ENCODE data around the gene PGC.

PGC gene

GRCh38 chr6:41730531-41731436 is 16.4 kb downstream of the PGC start:
- peak; percentile 27 for DNase-seq (ENCODE audit: low spot score)

- no peak for DNase-seq (ENCODE audit: low spot score)
Measured at GRCh38 chr6:41729624-41730023, 17.6 kb downstream of the PGC start.

- DNase-seq (ENCODE audit: low spot score): no peak
Measured at GRCh38 chr6:41728954-41729353, 18.2 kb downstream of the PGC start.

GRCh38 chr6:41728073-41728936 is 18.9 kb downstream of the PGC start:
- DNase-seq (ENCODE audit: low spot score): no peak

- DNase-seq (ENCODE audit: low spot score): no peak
Measured at GRCh38 chr6:41727705-41728072, 19.5 kb downstream of the PGC start.

- no peak for DNase-seq (ENCODE audit: low spot score)
Measured at GRCh38 chr6:41726876-41727275, 20.3 kb downstream of the PGC start.

GRCh38 chr6:41724586-41725501 is 22.4 kb downstream of the PGC start:
- DNase-seq (ENCODE audit: low spot score): no peak

GRCh38 chr6:41724228-41724580 is 23.0 kb downstream of the PGC start:
- no peak for DNase-seq (ENCODE audit: low spot score)

- DNase-seq (ENCODE audit: low spot score): no peak
Measured at GRCh38 chr6:41723530-41724227, 23.5 kb downstream of the PGC start.

GRCh38 chr6:41722969-41723529 is 24.1 kb downstream of the PGC start:
- no peak for DNase-seq (ENCODE audit: low spot score)

GRCh38 chr6:41721414-41721813 is 25.8 kb downstream of the PGC start:
- DNase-seq (ENCODE audit: low spot score): no peak

- no peak for DNase-seq (ENCODE audit: low spot score)
Measured at GRCh38 chr6:41720783-41721182, 26.4 kb downstream of the PGC start.

GRCh38 chr6:41720262-41720620 is 27.0 kb downstream of the PGC start:
- DNase-seq (ENCODE audit: low spot score): no peak

- no peak for DNase-seq (ENCODE audit: low spot score)
Measured at GRCh38 chr6:41719436-41720261, 27.5 kb downstream of the PGC start.

GRCh38 chr6:41718828-41719227 is 28.4 kb downstream of the PGC start:
- DNase-seq (ENCODE audit: low spot score): no peak

- no peak for DNase-seq (ENCODE audit: low spot score)
Measured at GRCh38 chr6:41717392-41717736, 29.8 kb downstream of the PGC start.

GRCh38 chr6:41716516-41717391 is 30.4 kb downstream of the PGC start:
- no peak for DNase-seq (ENCODE audit: low spot score)

GRCh38 chr6:41715795-41716515 is 31.2 kb downstream of the PGC start:
- DNase-seq (ENCODE audit: low spot score): no peak

All from activated CD4-positive, alpha-beta T cell treated with anti-CD3 and anti-CD28 coated beads, Interleukin-2, Interleukin-4, amounts not matched to agents 100 ng/mL and 50 ng/mL, durations not matched to agents 16 hours and 8 hours (primary cell).